ENCODE measurements around the gene CYBC1. TPM values are rescaled to one million over a fixed set of nuclear protein-coding genes. Genes with fewer than 3 reads are reported as not detected.
A peak's percentile ranks its signal among the peaks of the same experiment; 100 is the strongest.

Gene CYBC1
- total and polyA plus RNA-seq, 2 of the 4 experiments (the other 2 are of a cell fraction): 75.1 to 76.7 TPM

DNA sequence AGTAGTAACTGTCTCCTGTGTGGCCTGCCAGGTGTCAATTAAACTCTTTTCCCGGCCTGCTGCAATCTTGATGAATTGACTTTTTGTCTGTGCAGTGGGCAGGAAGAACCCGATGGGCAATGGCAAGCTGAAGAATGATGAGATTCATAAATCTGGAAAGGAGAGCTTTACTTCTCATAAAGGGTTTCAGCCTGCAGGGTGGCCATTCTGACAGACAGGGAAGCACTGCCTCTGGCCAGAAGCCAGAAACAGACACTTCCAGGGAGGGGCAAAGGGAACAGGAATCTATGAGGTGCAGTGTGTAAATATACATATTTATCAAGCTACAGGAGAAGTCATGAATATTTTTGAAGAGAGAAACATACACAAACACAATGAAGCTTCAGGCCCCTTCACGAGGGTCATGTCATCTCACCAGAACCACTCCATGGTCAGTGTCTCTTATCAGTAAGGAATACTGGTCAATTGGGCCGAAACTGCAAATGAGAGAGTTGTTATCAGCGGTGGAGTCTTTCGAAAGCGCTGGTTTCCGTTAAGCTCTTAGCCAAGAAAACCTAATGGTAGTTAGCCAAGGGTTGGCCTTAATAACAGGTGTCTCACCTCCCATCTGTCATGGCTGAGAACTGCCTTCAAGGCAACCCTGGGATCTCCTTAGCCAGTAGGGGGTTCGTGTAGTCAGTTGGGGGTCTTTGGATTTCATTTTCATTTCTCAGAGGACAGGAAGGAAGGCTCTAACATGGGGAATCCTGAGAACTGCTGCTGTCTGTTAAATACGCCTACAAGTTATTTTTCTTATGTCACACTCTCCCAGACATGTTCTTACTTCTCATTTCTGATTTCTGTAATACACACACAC, 6.7 kb upstream of the CYBC1 start:
- Histone ChIP-seq H3K9me1 (ENCODE audit: insufficient read depth, low read length) (peaks cover 8% of the 10 kb centered on the region; the same call in 1 of the 2 replicates), H2AK5ac (ENCODE audit: low read depth, low read length) (peak overlapping the region; percentile 82), H3K9me3 (ENCODE audit: control insufficient read depth, insufficient read depth, low read length) (no peaks in the 10 kb centered on the region), H4K5ac (ENCODE audit: low read depth, low read length) (peak overlapping the region; percentile 40), H3K9ac (ENCODE audit: low read depth, low read length) (peak overlapping the region; percentile 10; the same call in 1 of the 2 replicates), H3K27me3 (ENCODE audit: control insufficient read depth, insufficient read depth, low read length) (no peaks in the 10 kb centered on the region), H3K56ac (ENCODE audit: extremely low read depth, insufficient read depth, low read length) (no peak overlapping the region; the same call in 1 of the 2 replicates), H2BK120ac (ENCODE audit: low read depth, low read length) (peak overlapping the region; percentile 51; the same call in 1 of the 2 replicates), H2AFZ (replicated peaks; ENCODE audit: low read length, poor library complexity) (peak overlapping the region; percentile 15), H2AK9ac (replicated peaks; ENCODE audit: low read depth, low read length, poor library complexity) (peak overlapping the region; percentile 87), H3K18ac (ENCODE audit: low read depth, low read length) (no peak overlapping the region), H4K20me1 (ENCODE audit: insufficient read depth, low read length) (peaks cover 8% of the 10 kb centered on the region), H3K36me3 (ENCODE audit: control insufficient read depth, insufficient read depth, low read length) (peaks cover 17% of the 10 kb centered on the region), H3K14ac (replicated peaks; ENCODE audit: low read depth, low read length) (peak overlapping the region; percentile 32; the same call in 1 of the 2 replicates), H3K79me1 (ENCODE audit: low read depth in 1 of 2, low read length in 2 of 2) (peaks cover 13 to 34% of the 10 kb centered on the region in 2 experiments), H3K4ac (ENCODE audit: low read depth, low read length) (peak overlapping the region; percentile 37), H3K4me2 (ENCODE audit: low read depth, low read length) (peak overlapping the region; percentile 80), H2BK5ac (ENCODE audit: low read depth, low read length, poor library complexity, severe bottlenecking) (peak overlapping the region; percentile 87), H2BK15ac (ENCODE audit: low read depth, low read length) (peak overlapping the region; percentile 2; the same call in 1 of the 3 replicates), H4K8ac (ENCODE audit: low read depth in 2 of 2, low read length in 2 of 2) (peak overlapping the region; percentile 14 to 78), H3K23ac (ENCODE audit: low read depth, low read length) (peak overlapping the region; percentile 1; the same call in 1 of the 2 replicates), H3K4me1 (ENCODE audit: control insufficient read depth, insufficient read depth, low read length) (peaks cover 3% of the 10 kb centered on the region), H4K91ac (ENCODE audit: insufficient read depth, low read depth, low read length) (peak overlapping the region; percentile 54), H2BK20ac (ENCODE audit: low read depth, low read length) (no peak overlapping the region; the same call in 1 of the 2 replicates), H3K27ac (ENCODE audit: insufficient read depth, low read length) (peak overlapping the region; percentile 86; the same call in 1 of the 2 replicates), H3K4me3 (ENCODE audit: insufficient read depth, low read depth, low read length) (peak overlapping the region; percentile 55; the same call in 1 of the 2 replicates)
- BruUV-seq (replicated peaks): no TSS peak
- POLR2A ChIA-PET (ENCODE audit: unreplicated experiment): no interaction called here
- in situ Hi-C loops (cut with MboI; ENCODE audit: low sequenced_read_pairs) (no loop called here), intact Hi-C loops (cut with micrococcal nuclease) (loop anchor here (5.0 kb wide), 1 partner anchor 95 kb away; no protein-coding TSS in a partner anchor), dilution Hi-C loops (cut with HindIII; ENCODE audit: low sequenced_read_pairs, unreplicated experiment) (no loop called here)
- no peak for DNase-seq
- ATAC-seq (ENCODE audit: low read depth): no peak
- WGBS, 2 experiments (ENCODE audit: extremely low coverage in 2 of 2, insufficient read length in 1 of 2): 75% methylated on average over 4 of the region's 10 CpGs; no CpG with 5 or more reads in 1 of the 2 experiments
- CTCF ChIA-PET: no interaction called here
- TF ChIP-seq BHLHE40 (IDR thresholded peaks at IDR 0.05; ENCODE audit: low read depth, low read length) (no peak), MAZ (IDR thresholded peaks at IDR 0.05; ENCODE audit: borderline replicate concordance, low read depth, low read length) (no peak), CEBPB (IDR thresholded peaks at IDR 0.05; ENCODE audit: low read depth, low read length) (no peak), FOS (IDR thresholded peaks at IDR 0.05; ENCODE audit: low read depth, low read length) (no peak), POLR2A (IDR thresholded peaks at IDR 0.05; ENCODE audit: low read depth, low read length) (no peak), MXI1 (IDR thresholded peaks at IDR 0.05; ENCODE audit: borderline replicate concordance, low read depth, low read length) (no peak), RAD21 (IDR thresholded peaks at IDR 0.05; ENCODE audit: low read length) (no peak), RFX5 (IDR thresholded peaks at IDR 0.05; ENCODE audit: low read depth, low read length) (no peak), NFE2L2 (IDR thresholded peaks at IDR 0.05; ENCODE audit: low read depth, low read length) (no peak), ELK1 (IDR thresholded peaks at IDR 0.05; ENCODE audit: borderline replicate concordance, low read depth, low read length) (no peak), SMC3 (IDR thresholded peaks at IDR 0.05; ENCODE audit: low read depth, low read length) (no peak), RCOR1 (IDR thresholded peaks at IDR 0.05; ENCODE audit: insufficient replicate concordance, low read length) (no peak), CTCF (conservative IDR thresholded peaks at IDR 0.05; ENCODE audit: low read depth, low read length) (no peak)

Measured in IMR-90 (cell line).